WTC11 (cell line): ENCODE measurements around the gene CFAP91. TPM values are rescaled to one million over a fixed set of nuclear protein-coding genes. Genes with fewer than 3 reads are reported as not detected.
A peak's percentile ranks its signal among the peaks of the same experiment; 100 is the strongest.

ENCODE experiments used
- ATAC-seq: fragments of 200-7000 bp; cut with Tn5 transposase; 2 replicates; pipeline ENCODE4 v1.10.0; 2021; ENCODE audit warnings: mild to moderate bottlenecking, moderate library complexity
- CTCF ChIA-PET: fragments of 300-600 bp; sonication (Branson Sonifier 250); formaldehyde crosslinking; loops from one replicate; lab custom pipeline; 2021; ENCODE audit warnings: antibody characterized with exemption; lab: Charles Lee
- POLR2A ChIA-PET: fragments of 350-600 bp; sonication (Branson Sonifier 250); formaldehyde crosslinking; loops from one replicate; lab custom pipeline; 2021; ENCODE audit warnings: antibody characterized with exemption; lab: Charles Lee
- DNase-seq: peaks from one replicate; pipeline ENCODE4 v3.0.0; 2021; ENCODE audit warnings: low spot score
- H3K27ac Mint-ChIP-seq: 2 replicates; pipeline ENCODE4 v1.8.0; 2021; ENCODE audit warnings: mixed read lengths
- H3K27me3 Mint-ChIP-seq: 2 replicates; pipeline ENCODE4 v1.8.0; 2021; ENCODE audit warnings: low read depth, mild to moderate bottlenecking, moderate library complexity, mixed read lengths
- H3K36me3 Mint-ChIP-seq: 2 replicates; pipeline ENCODE4 v1.8.0; 2021; ENCODE audit warnings: mixed read lengths
- H3K4me1 Mint-ChIP-seq: 2 replicates; pipeline ENCODE4 v1.8.0; 2022; ENCODE audit warnings: mixed read lengths
- H3K4me3 Mint-ChIP-seq: 2 replicates; pipeline ENCODE4 v1.8.0; 2021; ENCODE audit warnings: mild to moderate bottlenecking, moderate library complexity, mixed read lengths
- H3K9me3 Mint-ChIP-seq: 2 replicates; pipeline ENCODE4 v1.8.0; 2021; ENCODE audit warnings: mixed read lengths
- CDX4 ChIP-seq: fragments of 250-450 bp; sonication (Bioruptor Pico); IDR thresholded peaks from 2 replicates; pipeline ENCODE4 v1.9.0; 2021; ENCODE audit warnings: moderate library complexity, mild to moderate bottlenecking, inconsistent platforms, borderline replicate concordance
- CREB1 ChIP-seq: sonication (generic); formaldehyde crosslinking; IDR thresholded peaks from 2 replicates; pipeline ENCODE4 v1.8.0; 2023; ENCODE audit warnings: mild to moderate bottlenecking, missing genetic modification reagents
- CTCF ChIP-seq: fragments of 200-600 bp; IDR thresholded peaks from 2 replicates; pipeline ENCODE4 v1.8.0; 2022; ENCODE audit warnings: antibody characterized with exemption
- ELF4 ChIP-seq: sonication (generic); formaldehyde crosslinking; IDR thresholded peaks from 2 replicates; pipeline ENCODE4 v1.8.1; 2022; ENCODE audit warnings: low read depth, mild to moderate bottlenecking, moderate library complexity, missing genetic modification reagents
- ETV6 ChIP-seq: sonication (generic); formaldehyde crosslinking; IDR thresholded peaks from 2 replicates; pipeline ENCODE4 v1.8.1; 2022; ENCODE audit warnings: mild to moderate bottlenecking, missing genetic modification reagents
- GTF2I ChIP-seq: fragments of 250-450 bp; sonication (Bioruptor Pico); conservative IDR thresholded peaks from 2 replicates; pipeline ENCODE4 v1.4.0; 2021; ENCODE audit warnings: mild to moderate bottlenecking
- HMGA2 ChIP-seq: fragments of 250-450 bp; sonication (Bioruptor Pico); IDR thresholded peaks from 2 replicates; pipeline ENCODE4 v1.4.0; 2021; ENCODE audit warnings: mild to moderate bottlenecking, moderate library complexity
- IRF1 ChIP-seq: sonication (generic); formaldehyde crosslinking; IDR thresholded peaks from 2 replicates; pipeline ENCODE4 v1.8.0; 2023; ENCODE audit warnings: missing genetic modification reagents
- JAZF1 ChIP-seq: fragments of 250-450 bp; sonication (Bioruptor Pico); IDR thresholded peaks from 2 replicates; pipeline ENCODE4 v1.9.0; 2021; ENCODE audit warnings: moderate library complexity, mild to moderate bottlenecking, inconsistent platforms
- KAT7 ChIP-seq: sonication (generic); formaldehyde crosslinking; IDR thresholded peaks from 2 replicates; pipeline ENCODE4 v1.8.1; 2023; ENCODE audit warnings: missing genetic modification reagents, mild to moderate bottlenecking, borderline replicate concordance
- NR2C2 ChIP-seq: sonication (generic); formaldehyde crosslinking; IDR thresholded peaks from 2 replicates; pipeline ENCODE4 v1.8.0; 2022; ENCODE audit warnings: mild to moderate bottlenecking, missing genetic modification reagents
- ZNF219 ChIP-seq: sonication (generic); formaldehyde crosslinking; IDR thresholded peaks from 2 replicates; pipeline ENCODE4 v1.8.0; 2023; ENCODE audit warnings: missing genetic modification reagents, mild to moderate bottlenecking, borderline replicate concordance
- ZNF263 ChIP-seq: sonication (generic); formaldehyde crosslinking; IDR thresholded peaks from 2 replicates; pipeline ENCODE4 v1.8.1; 2022; ENCODE audit warnings: low read depth, mild to moderate bottlenecking, moderate library complexity, missing genetic modification reagents
- ZNF416 ChIP-seq: fragments of 250-450 bp; sonication (Bioruptor Pico); IDR thresholded peaks from 2 replicates; pipeline ENCODE4 v1.9.0; 2021; ENCODE audit warnings: mild to moderate bottlenecking, inconsistent platforms
- ZNF425 ChIP-seq: fragments of 250-450 bp; sonication (Bioruptor Pico); conservative IDR thresholded peaks from 2 replicates; pipeline ENCODE4 v1.9.0; 2021; ENCODE audit warnings: mild to moderate bottlenecking
- total RNA-seq: library from RNA; stranded (reverse); gene quantifications from 3 replicates; pipeline ENCODE4 v1.2.3, GENCODE V29; 2021
- TF ChIP-seq, protein P1 (sequence below): fragments of 250-450 bp; sonication (Bioruptor Pico); IDR thresholded peaks from 2 replicates; pipeline ENCODE4 v1.9.0; 2021; ENCODE audit warnings: mild to moderate bottlenecking, borderline replicate concordance
- TF ChIP-seq, protein P2 (sequence below): sonication (generic); formaldehyde crosslinking; IDR thresholded peaks from 2 replicates; pipeline ENCODE4 v1.8.1; 2023; ENCODE audit warnings: mild to moderate bottlenecking, missing genetic modification reagents, borderline replicate concordance
- TF ChIP-seq, protein P3 (sequence below): sonication (generic); formaldehyde crosslinking; IDR thresholded peaks from 2 replicates; pipeline ENCODE4 v1.8.1; 2022; ENCODE audit warnings: mild to moderate bottlenecking, moderate library complexity, missing genetic modification reagents

CFAP91 gene
- total RNA-seq, 1 experiment from 2014 or later, result 3.5 TPM

DNA sequence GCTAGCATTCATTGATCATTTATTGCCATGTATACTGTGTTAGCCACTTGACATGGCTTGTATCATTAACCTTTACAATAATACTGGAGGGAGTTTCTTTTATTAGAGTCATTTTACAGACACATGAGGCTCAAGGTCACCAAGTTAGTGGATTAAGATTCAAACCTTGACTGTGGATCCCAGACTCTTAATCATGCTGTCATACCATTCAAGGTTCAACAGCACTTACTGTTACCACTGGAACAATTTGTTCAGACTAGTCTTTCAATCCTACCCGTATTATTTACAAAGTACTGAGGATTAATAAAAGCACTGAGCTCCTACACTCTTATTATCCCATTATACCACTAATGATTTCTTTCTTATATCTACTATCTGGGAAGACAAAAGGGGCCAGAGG, 26.8 kb upstream of the CFAP91 start (continued):
- no peak for TF ChIP-seq ZNF416
- TF ChIP-seq IRF1 (CRISPR knock-in tag), result no peak
- no peak for TF ChIP-seq ZNF219 (CRISPR knock-in tag)
- no peak for TF ChIP-seq KAT7 (CRISPR knock-in tag)
- TF ChIP-seq, all 79 proteins: peak for 0

- H3K9me3 Mint-ChIP-seq, result no peaks in the 10 kb centered on the region
- DNase-seq (peak; percentile 96), ATAC-seq (peak; percentile 90)
- CTCF ChIA-PET, result interaction anchor here (2.2 kb wide), 1 partner anchor 76 kb away, joined by 9 read pairs; no protein-coding TSS in a partner anchor
- H3K27me3 Mint-ChIP-seq, result peaks cover 4% of the 10 kb centered on the region; the same call in 1 of the 2 replicates
- peaks cover 25% of the 10 kb centered on the region for H3K36me3 Mint-ChIP-seq
- peak within 1 kb of the TSS; percentile 96 for H3K27ac Mint-ChIP-seq
- H3K4me3 Mint-ChIP-seq, result peak within 1 kb of the TSS; percentile 97
- POLR2A ChIA-PET, result interaction anchor here (0.5 to 1.0 kb wide), 2 partner anchors 26 to 226 kb away, joined by 3 to 4 read pairs; partner anchors contain the start of gene CFAP91
- peaks cover 20% of the 10 kb centered on the region for H3K4me1 Mint-ChIP-seq
- TF ChIP-seq ZNF263 (no peak), ELF4 (CRISPR knock-in tag) (no peak), IRF1 (CRISPR knock-in tag) (no peak), CTCF (no peak), ZNF425 (CRISPR knock-in tag) (no peak), JAZF1 (CRISPR knock-in tag) (no peak), CDX4 (CRISPR knock-in tag) (no peak), ETV6 (CRISPR knock-in tag) (peak; percentile 76), GTF2I (CRISPR knock-in tag) (no peak), CREB1 (CRISPR knock-in tag) (0 out of 2 replicates have a peak, but pooled peaks have one; percentile 29), HMGA2 (CRISPR knock-in tag) (no peak), NR2C2 (peak; percentile 92)
- TF ChIP-seq, protein P1, sequence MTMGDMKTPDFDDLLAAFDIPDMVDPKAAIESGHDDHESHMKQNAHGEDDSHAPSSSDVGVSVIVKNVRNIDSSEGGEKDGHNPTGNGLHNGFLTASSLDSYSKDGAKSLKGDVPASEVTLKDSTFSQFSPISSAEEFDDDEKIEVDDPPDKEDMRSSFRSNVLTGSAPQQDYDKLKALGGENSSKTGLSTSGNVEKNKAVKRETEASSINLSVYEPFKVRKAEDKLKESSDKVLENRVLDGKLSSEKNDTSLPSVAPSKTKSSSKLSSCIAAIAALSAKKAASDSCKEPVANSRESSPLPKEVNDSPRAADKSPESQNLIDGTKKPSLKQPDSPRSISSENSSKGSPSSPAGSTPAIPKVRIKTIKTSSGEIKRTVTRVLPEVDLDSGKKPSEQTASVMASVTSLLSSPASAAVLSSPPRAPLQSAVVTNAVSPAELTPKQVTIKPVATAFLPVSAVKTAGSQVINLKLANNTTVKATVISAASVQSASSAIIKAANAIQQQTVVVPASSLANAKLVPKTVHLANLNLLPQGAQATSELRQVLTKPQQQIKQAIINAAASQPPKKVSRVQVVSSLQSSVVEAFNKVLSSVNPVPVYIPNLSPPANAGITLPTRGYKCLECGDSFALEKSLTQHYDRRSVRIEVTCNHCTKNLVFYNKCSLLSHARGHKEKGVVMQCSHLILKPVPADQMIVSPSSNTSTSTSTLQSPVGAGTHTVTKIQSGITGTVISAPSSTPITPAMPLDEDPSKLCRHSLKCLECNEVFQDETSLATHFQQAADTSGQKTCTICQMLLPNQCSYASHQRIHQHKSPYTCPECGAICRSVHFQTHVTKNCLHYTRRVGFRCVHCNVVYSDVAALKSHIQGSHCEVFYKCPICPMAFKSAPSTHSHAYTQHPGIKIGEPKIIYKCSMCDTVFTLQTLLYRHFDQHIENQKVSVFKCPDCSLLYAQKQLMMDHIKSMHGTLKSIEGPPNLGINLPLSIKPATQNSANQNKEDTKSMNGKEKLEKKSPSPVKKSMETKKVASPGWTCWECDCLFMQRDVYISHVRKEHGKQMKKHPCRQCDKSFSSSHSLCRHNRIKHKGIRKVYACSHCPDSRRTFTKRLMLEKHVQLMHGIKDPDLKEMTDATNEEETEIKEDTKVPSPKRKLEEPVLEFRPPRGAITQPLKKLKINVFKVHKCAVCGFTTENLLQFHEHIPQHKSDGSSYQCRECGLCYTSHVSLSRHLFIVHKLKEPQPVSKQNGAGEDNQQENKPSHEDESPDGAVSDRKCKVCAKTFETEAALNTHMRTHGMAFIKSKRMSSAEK, result no peak
- TF ChIP-seq, protein P2, sequence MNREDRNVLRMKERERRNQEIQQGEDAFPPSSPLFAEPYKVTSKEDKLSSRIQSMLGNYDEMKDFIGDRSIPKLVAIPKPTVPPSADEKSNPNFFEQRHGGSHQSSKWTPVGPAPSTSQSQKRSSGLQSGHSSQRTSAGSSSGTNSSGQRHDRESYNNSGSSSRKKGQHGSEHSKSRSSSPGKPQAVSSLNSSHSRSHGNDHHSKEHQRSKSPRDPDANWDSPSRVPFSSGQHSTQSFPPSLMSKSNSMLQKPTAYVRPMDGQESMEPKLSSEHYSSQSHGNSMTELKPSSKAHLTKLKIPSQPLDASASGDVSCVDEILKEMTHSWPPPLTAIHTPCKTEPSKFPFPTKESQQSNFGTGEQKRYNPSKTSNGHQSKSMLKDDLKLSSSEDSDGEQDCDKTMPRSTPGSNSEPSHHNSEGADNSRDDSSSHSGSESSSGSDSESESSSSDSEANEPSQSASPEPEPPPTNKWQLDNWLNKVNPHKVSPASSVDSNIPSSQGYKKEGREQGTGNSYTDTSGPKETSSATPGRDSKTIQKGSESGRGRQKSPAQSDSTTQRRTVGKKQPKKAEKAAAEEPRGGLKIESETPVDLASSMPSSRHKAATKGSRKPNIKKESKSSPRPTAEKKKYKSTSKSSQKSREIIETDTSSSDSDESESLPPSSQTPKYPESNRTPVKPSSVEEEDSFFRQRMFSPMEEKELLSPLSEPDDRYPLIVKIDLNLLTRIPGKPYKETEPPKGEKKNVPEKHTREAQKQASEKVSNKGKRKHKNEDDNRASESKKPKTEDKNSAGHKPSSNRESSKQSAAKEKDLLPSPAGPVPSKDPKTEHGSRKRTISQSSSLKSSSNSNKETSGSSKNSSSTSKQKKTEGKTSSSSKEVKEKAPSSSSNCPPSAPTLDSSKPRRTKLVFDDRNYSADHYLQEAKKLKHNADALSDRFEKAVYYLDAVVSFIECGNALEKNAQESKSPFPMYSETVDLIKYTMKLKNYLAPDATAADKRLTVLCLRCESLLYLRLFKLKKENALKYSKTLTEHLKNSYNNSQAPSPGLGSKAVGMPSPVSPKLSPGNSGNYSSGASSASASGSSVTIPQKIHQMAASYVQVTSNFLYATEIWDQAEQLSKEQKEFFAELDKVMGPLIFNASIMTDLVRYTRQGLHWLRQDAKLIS (CRISPR knock-in tag), result no peak
- TF ChIP-seq, protein P3, sequence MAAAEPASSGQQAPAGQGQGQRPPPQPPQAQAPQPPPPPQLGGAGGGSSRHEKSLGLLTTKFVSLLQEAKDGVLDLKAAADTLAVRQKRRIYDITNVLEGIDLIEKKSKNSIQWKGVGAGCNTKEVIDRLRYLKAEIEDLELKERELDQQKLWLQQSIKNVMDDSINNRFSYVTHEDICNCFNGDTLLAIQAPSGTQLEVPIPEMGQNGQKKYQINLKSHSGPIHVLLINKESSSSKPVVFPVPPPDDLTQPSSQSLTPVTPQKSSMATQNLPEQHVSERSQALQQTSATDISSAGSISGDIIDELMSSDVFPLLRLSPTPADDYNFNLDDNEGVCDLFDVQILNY (CRISPR knock-in tag), result 0 out of 2 replicates have a peak, but pooled peaks have one; percentile 37
Measured at GRCh38 chr3:119676771-119677640, 25.8 kb upstream of the CFAP91 start, which contains the start of gene COX17. Gene COX17 (minus strand): TSS chr3:119677406. CDS start chr3:119677310, 96 bp downstream.
